Keratinocyte (primary cell): ENCODE measurements around the gene NTHL1. TPM values are rescaled to one million over a fixed set of nuclear protein-coding genes. Genes with fewer than 3 reads are reported as not detected.

Experiments
- DNase-seq: peaks from one replicate; pipeline ENCODE4 v3.0.0-alpha.2; 2011; ENCODE audit warnings: low read depth, missing footprints, low spot score
- FAIRE-seq: peaks from 2 replicates; lab custom pipeline; 2011; peaks lifted over from hg19 to GRCh38; lab: Jason Lieb, UNC
- H2AFZ ChIP-seq: 2 replicates; pipeline ENCODE4 v1.6.0; 2012; ENCODE audit warnings: low read length, control low read depth, inconsistent platforms; ENCODE audit not compliant: control insufficient read depth
- H3K27ac ChIP-seq: 2 replicates; pipeline ENCODE4 v1.5.1; 2011; ENCODE audit warnings: low read length; ENCODE audit not compliant: control insufficient read depth, insufficient read depth
- H3K27me3 ChIP-seq: 3 replicates; pipeline ENCODE4 v1.6.0; 2011; ENCODE audit warnings: low read length; ENCODE audit not compliant: control insufficient read depth, insufficient read depth; ENCODE audit errors: extremely low read depth
- H3K36me3 ChIP-seq, 2 experiments: 2 replicates in 1 of 2; 3 replicates in 1 of 2; pipeline ENCODE4 v1.5.1; 2011; ENCODE audit warnings: low read length in 2 of 2, mild to moderate bottlenecking in 1 of 2; ENCODE audit not compliant: control insufficient read depth in 2 of 2, insufficient read depth in 2 of 2; ENCODE audit errors: extremely low read depth in 1 of 2
- H3K4me1 ChIP-seq: 3 replicates; pipeline ENCODE4 v1.5.1; 2011; ENCODE audit warnings: low read length; ENCODE audit not compliant: control insufficient read depth, insufficient read depth; ENCODE audit errors: extremely low read depth
- H3K4me2 ChIP-seq: 3 replicates; pipeline ENCODE4 v1.6.0; 2011; ENCODE audit warnings: low read depth, low read length; ENCODE audit not compliant: control insufficient read depth, insufficient read depth; ENCODE audit errors: extremely low read depth
- H3K4me3 ChIP-seq, 3 experiments: fragments of 200-600 bp in 1 of 3; sonication (generic) in 1 of 3; 2 replicates in 2 of 3; 3 replicates in 1 of 3; pipeline ENCODE4 v1.5.1; 2011 to 2016; ENCODE audit warnings: low read length in 3 of 3, mild to moderate bottlenecking in 3 of 3, control low read depth in 2 of 3, inconsistent platforms in 1 of 3, low read depth in 1 of 3, mixed read lengths in 1 of 3, mixed run types in 1 of 3, moderate library complexity in 1 of 3; ENCODE audit not compliant: control insufficient read depth in 2 of 3, insufficient read depth in 2 of 3; ENCODE audit errors: extremely low read depth in 1 of 3
- H3K79me2 ChIP-seq: 2 replicates; pipeline ENCODE4 v1.6.0; 2012; ENCODE audit warnings: low read length; ENCODE audit not compliant: control insufficient read depth, insufficient read depth
- H3K9ac ChIP-seq: 3 replicates; pipeline ENCODE4 v1.6.0; 2011; ENCODE audit warnings: low read length; ENCODE audit not compliant: control insufficient read depth, insufficient read depth; ENCODE audit errors: extremely low read depth
- H3K9me1 ChIP-seq: 3 replicates; pipeline ENCODE4 v1.6.0; 2011; ENCODE audit warnings: low read length; ENCODE audit not compliant: control insufficient read depth, insufficient read depth; ENCODE audit errors: extremely low read depth
- H3K9me3 ChIP-seq: 2 replicates; pipeline ENCODE4 v1.5.1; 2012; ENCODE audit warnings: low read depth, low read length; ENCODE audit not compliant: control insufficient read depth
- H4K20me1 ChIP-seq: 3 replicates; pipeline ENCODE4 v1.6.0; 2011; ENCODE audit warnings: low read length; ENCODE audit not compliant: control insufficient read depth, insufficient read depth; ENCODE audit errors: extremely low read depth
- CTCF ChIP-seq, 3 experiments: IDR thresholded peaks in 1 of 3; conservative IDR thresholded peaks in 1 of 3; optimal IDR thresholded peaks in 1 of 3; 2 replicates in 2 of 3; 3 replicates in 1 of 3; pipeline versions ENCODE3 to v1.5.1; 2011; ENCODE audit warnings: low read length in 3 of 3, mild to moderate bottlenecking in 3 of 3, moderate library complexity in 2 of 3, control low read depth in 1 of 3, inconsistent platforms in 1 of 3; ENCODE audit not compliant: insufficient read depth in 2 of 3; ENCODE audit errors: extremely low read depth in 1 of 3
- EZH2 ChIP-seq: IDR thresholded peaks from one replicate; pipeline ENCODE4 v1.6.1; 2012; ENCODE audit warnings: inconsistent platforms, mild to moderate bottlenecking, low read length, moderate library complexity
- dilution Hi-C: fragments of 300-500 bp; cut with MboI; formaldehyde crosslinking; loops from one replicate; pipeline ENCODE4 v1.7.0; 2020; ENCODE audit warnings: low sequenced_read_pairs; ENCODE audit not compliant: extremely low pct_ligation_motif_present
- polyA plus RNA-seq, 5 experiments: library from polyadenylated mRNA; depleted of rRNA in 3 of 5; stranded (reverse) in 3 of 5; stranded (forward) in 1 of 5; unstranded in 1 of 5; fragments of >200 nt; gene quantifications; 1 replicate in 1 of 5; 2 replicates in 3 of 5; 3 replicates in 1 of 5; pipeline versions ENCODE4 v1.2.1 to v1.2.3, GENCODE V29; 2011 to 2012; ENCODE audit warnings: missing spikeins in 2 of 5, low read depth in 1 of 5, low replicate concordance in 1 of 5

NTHL1 gene
- polyA plus RNA-seq, 1 donor (not counting 4 experiments of a cell fraction or from before 2014, with no cell fraction given) = 8.5 TPM

- Histone ChIP-seq H3K36me3 (peaks cover 18 to 34% of the 10 kb centered on the region in 2 experiments), H3K27ac (no peak overlapping the region), H4K20me1 (peaks cover 4% of the 10 kb centered on the region), H3K9ac (no peak overlapping the region), H3K9me3 (no peaks in the 10 kb centered on the region), H3K4me1 (no peaks in the 10 kb centered on the region), H3K4me2 (no peak overlapping the region), H3K27me3 (no peaks in the 10 kb centered on the region), H2AFZ (no peak overlapping the region), H3K4me3 (no peak overlapping the region), H3K9me1 (no peaks in the 10 kb centered on the region), H3K79me2 (no peaks in the 10 kb centered on the region)
- dilution Hi-C loops = no loop called here
- FAIRE-seq (no peak), DNase-seq (no peak)
- TF ChIP-seq CTCF (optimal IDR thresholded peaks at IDR 0.05 in 1 of 3, IDR thresholded peaks at IDR 0.05 in 1 of 3, conservative IDR thresholded peaks at IDR 0.05 in 1 of 3; ENCODE audit: extremely low read depth in 1 of 3, insufficient read depth in 2 of 3, low read length in 3 of 3) (no peak), EZH2 (no peak)
Measured at GRCh38 chr16:2066139-2066538, 18.5 kb upstream of the NTHL1 start.

- H3K4me1 ChIP-seq = no peaks in the 10 kb centered on the region
- peaks cover 18 to 33% of the 10 kb centered on the region in 2 experiments for H3K36me3 ChIP-seq
- H3K9me1 ChIP-seq = no peaks in the 10 kb centered on the region
- DNase-seq (no peak), FAIRE-seq (no peak)
- H3K9me3 ChIP-seq = no peaks in the 10 kb centered on the region
- H2AFZ ChIP-seq = no peak overlapping the region
- no peak overlapping the region for H3K27ac ChIP-seq
- no peak overlapping the region for H3K9ac ChIP-seq
- no peak for TF ChIP-seq EZH2
- H3K4me3 ChIP-seq = no peak overlapping the region
- H3K4me2 ChIP-seq = no peak overlapping the region
- H3K27me3 ChIP-seq = no peaks in the 10 kb centered on the region
- peaks cover 4% of the 10 kb centered on the region for H4K20me1 ChIP-seq
- H3K79me2 ChIP-seq = no peaks in the 10 kb centered on the region
- dilution Hi-C loops = no loop called here
Measured at GRCh38 chr16:2064368-2064945, 16.8 kb upstream of the NTHL1 start.

GRCh38 chr16:2063861-2064260 lies 16.2 kb upstream of the NTHL1 start:
- no peaks in the 10 kb centered on the region for H3K9me3 ChIP-seq
- peaks cover 4% of the 10 kb centered on the region for H4K20me1 ChIP-seq
- H3K4me1 ChIP-seq = no peaks in the 10 kb centered on the region
- TF ChIP-seq EZH2 = no peak
- no peak for TF ChIP-seq CTCF (optimal IDR thresholded peaks at IDR 0.05 in 1 of 3, IDR thresholded peaks at IDR 0.05 in 1 of 3, conservative IDR thresholded peaks at IDR 0.05 in 1 of 3; ENCODE audit: extremely low read depth in 1 of 3, insufficient read depth in 2 of 3, low read length in 3 of 3)
- H3K79me2 ChIP-seq = no peaks in the 10 kb centered on the region
- FAIRE-seq = no peak
- H3K36me3 ChIP-seq = peaks cover 18 to 32% of the 10 kb centered on the region in 2 experiments
- H3K4me2 ChIP-seq = no peak overlapping the region
- dilution Hi-C loops = no loop called here
- no peak overlapping the region for H3K4me3 ChIP-seq
- no peak overlapping the region for H3K9ac ChIP-seq
- DNase-seq = no peak
- no peak overlapping the region for H3K27ac ChIP-seq
- H3K9me1 ChIP-seq = no peaks in the 10 kb centered on the region
- no peaks in the 10 kb centered on the region for H3K27me3 ChIP-seq
- no peak overlapping the region for H2AFZ ChIP-seq
